HG03558 (cell line): Measurements from ENCODE around the gene PARP4.
"Not testable (repeated sequence)": the region's sequence is repeated elsewhere in the genome, so short reads cannot be mapped to it uniquely, and the experiment has no call there.

Experiments used
- ATAC-seq: cut with Tn5 transposase; IDR thresholded peaks from one replicate; pipeline ENCODE4 v1.9.1; 2021; ENCODE audit warnings: moderate number of reproducible peaks; ENCODE audit not compliant: unreplicated experiment; ENCODE audit errors: extremely low read depth

PARP4 gene

DNA sequence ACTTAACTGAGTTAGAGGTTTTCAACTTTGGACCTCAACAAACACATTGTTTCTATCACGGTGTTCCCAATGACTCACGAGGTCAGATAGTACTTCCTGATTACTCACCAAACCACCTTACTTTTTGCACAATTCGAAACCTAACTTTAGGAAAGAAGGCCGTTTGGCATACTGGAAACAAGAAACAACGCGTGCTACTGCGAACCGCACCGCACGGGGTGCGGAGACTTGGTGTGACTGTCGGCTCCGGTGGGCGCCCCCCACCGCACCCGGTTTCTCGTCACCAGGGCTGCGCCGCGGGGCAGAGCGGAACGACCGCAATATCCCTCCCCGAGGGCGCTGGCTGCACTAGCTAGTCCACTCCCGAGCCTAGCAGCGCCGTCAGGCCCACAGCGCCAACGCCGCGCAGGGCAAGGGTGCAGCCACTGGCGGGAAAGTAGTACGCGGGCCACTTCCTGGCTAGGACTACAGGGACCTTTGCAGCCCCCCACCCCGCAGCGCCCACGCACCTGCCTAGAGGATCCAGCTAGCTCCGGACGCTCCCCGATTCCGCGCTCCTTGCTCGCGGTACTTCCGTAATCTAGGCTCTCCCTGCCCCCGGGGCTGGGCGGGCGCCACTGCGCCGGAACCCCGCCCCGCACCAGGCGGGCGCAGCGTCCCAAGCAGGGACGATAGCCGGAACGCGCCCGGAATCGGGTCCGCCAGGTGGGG lies at the start of gene PARP4:
Gene PARP4, minus strand, starts transcription at position 582 of the 711 bp plus-strand sequence. CDS start 9,002 bp downstream, outside the sequence.
- peak; percentile 48 for ATAC-seq

- ATAC-seq = not testable (repeated sequence)
Measured at GRCh38 chr13:24560579-24561187, 48.1 kb upstream of the PARP4 start.

DNA sequence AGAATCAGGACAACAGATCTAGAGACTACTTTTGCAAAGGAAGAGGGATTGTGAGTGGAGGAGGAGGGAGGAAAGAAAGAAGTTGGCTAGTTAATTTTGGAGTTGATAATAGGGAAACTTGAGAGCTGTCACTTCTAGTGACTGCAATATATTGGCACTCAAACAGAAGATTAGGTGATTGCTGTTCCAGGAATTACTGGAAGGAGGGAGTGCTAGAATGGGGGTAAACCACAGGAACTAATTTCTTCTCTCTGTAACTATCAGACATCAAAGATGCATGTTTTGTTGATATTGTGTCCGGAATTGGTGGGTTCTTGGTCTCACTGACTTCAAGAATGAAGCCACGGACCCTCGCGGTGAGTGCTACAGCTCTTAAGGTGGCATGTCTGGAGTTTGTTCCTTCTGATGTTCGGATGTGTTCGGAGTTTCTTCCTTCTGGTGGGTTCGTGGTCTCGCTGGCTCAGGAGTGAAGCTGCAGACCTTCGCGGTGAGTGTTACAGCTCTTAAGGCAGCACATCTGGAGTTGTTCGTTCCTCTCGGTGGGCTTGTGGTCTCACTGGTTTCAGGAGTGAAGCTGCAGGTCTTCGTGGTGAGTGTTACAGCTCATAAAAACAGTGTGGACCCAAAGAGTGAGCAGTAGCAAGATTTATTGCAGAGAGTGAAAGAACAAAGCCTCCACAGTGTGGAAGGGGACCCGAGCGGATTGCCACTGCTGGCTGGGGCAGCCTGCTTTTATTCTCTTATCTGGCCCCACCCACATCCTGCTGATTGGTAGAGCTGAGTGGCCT lies 47.0 kb upstream of the PARP4 start:
- not testable (repeated sequence) for ATAC-seq

- ATAC-seq = no peak
Measured at GRCh38 chr13:24557081-24557480, 44.5 kb upstream of the PARP4 start.

DNA sequence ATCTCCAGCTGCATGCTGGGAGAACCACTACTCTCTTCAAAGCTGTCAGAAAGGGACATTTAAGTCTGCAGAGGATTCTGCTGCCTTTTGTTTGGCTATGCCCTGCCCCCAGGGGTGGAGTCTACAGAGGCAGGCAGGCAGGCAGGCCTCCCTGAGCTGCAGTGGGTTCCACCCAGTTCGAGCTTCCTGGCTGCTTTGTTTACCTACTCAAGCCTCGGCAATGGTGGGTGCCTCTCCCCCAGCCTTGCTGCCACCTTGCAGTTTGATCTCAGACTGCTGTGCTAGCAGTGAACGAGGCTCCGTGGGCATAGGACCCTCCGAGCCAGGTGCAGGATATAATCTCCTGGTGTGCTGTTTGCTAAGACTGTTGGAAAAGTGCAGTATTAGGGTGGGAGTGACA lies 41.3 kb upstream of the PARP4 start:
- not testable (repeated sequence) for ATAC-seq

- ATAC-seq = not testable (repeated sequence)
Measured at GRCh38 chr13:24541476-24542352, 29.1 kb upstream of the PARP4 start.

- ATAC-seq = no peak
Measured at GRCh38 chr13:24541127-24541475, 28.5 kb upstream of the PARP4 start.

- ATAC-seq = no peak
Measured at GRCh38 chr13:24540236-24541126, 27.9 kb upstream of the PARP4 start.

GRCh38 chr13:24539500-24540165 lies 27.1 kb upstream of the PARP4 start:
- no peak for ATAC-seq

GRCh38 chr13:24529478-24529877 lies 16.9 kb upstream of the PARP4 start:
- no peak for ATAC-seq

DNA sequence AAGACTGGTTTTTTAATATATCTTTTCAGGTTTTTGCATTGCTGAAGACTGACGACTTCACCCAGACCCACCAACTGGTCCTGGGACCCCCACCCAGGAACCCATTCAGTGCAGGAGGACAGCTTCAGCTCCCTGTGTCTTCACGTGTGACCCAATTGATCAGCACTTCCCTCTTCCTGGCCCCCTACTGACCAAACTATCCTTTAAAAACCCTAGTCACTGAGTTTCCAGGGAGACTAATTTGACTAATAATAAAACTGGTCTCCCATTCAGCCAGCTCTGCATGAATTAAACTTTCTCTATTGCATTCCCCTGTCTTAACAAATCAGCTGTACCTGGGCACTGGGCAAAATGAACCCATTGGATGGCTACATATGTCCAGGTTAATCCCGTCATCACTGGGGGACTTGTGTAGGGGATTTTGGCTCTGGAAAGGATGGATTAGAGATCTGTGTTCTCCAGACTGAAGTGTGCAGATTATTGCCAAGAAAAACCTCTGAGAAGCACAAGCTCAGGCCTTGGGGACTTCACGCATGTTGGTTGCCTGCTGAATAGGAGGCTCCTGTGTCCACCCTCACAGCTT lies 16.3 kb upstream of the PARP4 start:
- ATAC-seq = no peak

GRCh38 chr13:24527266-24527775 lies 14.7 kb upstream of the PARP4 start:
- no peak for ATAC-seq

DNA sequence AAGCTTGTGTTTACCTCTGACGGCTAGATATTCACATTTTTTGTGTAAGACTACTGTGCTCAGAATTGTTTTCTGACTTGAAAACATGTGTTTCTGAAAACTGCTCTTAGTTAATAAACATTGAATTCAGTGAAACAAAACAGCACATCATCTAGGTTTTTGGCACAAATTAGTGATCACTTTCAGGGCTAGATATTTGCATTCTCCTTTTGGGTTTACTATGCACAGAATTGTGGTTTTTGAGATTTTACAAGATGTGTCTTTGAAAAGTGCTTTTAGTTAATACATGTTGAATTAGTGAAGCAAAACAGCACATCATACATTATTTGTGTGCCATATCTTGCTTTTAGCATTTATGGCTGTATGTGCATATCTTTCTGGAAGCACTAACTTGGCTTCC lies 8.2 kb upstream of the PARP4 start:
- no peak for ATAC-seq

GRCh38 chr13:24516919-24517318 lies 4.3 kb upstream of the PARP4 start:
- ATAC-seq = no peak

DNA sequence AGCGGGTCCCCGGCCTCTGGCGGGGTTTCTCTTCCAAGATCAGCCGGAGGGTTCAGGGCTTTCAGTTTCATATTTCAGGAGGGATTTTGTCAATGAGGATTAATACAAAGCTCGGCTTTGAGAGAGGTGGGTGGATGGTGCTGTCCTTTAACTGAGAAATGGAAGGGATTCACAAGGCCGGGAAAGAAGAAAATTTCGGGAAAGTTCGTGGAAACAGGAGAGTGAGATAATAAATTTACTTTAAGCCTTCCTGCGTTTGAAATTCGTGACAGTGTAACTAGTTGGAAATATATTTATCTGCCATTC lies 283 bp upstream of the PARP4 start:
- no peak for ATAC-seq

GRCh38 chr13:24511816-24512196 lies 772 bp downstream of the PARP4 start:
- ATAC-seq = no peak

GRCh38 chr13:24511019-24511815 lies 1.4 kb downstream of the PARP4 start:
- ATAC-seq = peak; percentile 41
